B cell (primary cell): ENCODE results near the gene DDIT4.

Source experiments
- CTCF ChIP-seq: fragments of 200-600 bp; IDR thresholded peaks from one replicate; pipeline ENCODE4 v1.8.0; 2022; ENCODE audit warnings: antibody characterized with exemption, mild to moderate bottlenecking
- EZH2 ChIP-seq: IDR thresholded peaks from 2 replicates; pipeline ENCODE4 v1.6.1; 2012; ENCODE audit warnings: borderline replicate concordance, low read depth, mild to moderate bottlenecking, moderate library complexity, low read length; ENCODE audit not compliant: insufficient read depth, poor library complexity, severe bottlenecking

- no peak for TF ChIP-seq CTCF
- no peak for TF ChIP-seq EZH2
Observed at GRCh38 chr10:72306215-72306760, 32.6 kb downstream of the DDIT4 start.
